ENCODE data around the gene SCOC. TPM values are rescaled to one million over a fixed set of nuclear protein-coding genes. Genes with fewer than 3 reads are reported as not detected.

The SCOC gene
- polyA plus RNA-seq, 1 donor from 2014 or later = 320 TPM

- no peak overlapping the region for H3K4me3 ChIP-seq (ENCODE audit: low read length)
Measured at GRCh38 chr4:140355288-140355687, 18.2 kb upstream of the SCOC start.

DNA sequence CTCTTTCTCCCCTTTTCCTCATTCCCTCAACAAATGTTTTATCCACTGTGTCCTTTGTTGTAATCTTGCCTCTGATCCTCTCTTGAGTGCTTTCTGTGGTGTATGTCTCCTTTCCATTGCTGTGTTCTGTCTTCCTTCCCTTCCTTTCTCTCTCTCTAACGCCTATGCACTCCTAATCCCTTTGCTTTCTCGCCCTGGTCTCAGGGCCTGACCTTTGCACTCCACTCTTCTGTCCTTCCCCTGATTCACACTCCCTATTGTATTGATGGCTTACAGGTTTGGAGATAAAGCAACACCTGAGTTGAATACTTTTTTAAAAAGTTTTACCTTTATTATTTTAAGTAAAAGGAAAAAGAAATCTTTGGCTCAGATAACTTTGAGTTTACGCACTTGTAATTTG is 15.6 kb upstream of the SCOC start:
- Histone ChIP-seq H3K9me2 (ENCODE audit: insufficient read depth, low read length) (no peaks in the 10 kb centered on the region), H3K9ac (ENCODE audit: low read length) (no peak overlapping the region), H2AFZ (ENCODE audit: low read depth, low read length) (no peak overlapping the region), H3K27ac (ENCODE audit: low read length) (no peak overlapping the region), H3K9me3 (ENCODE audit: low read length) (no peaks in the 10 kb centered on the region), H3K4me2 (ENCODE audit: low read length) (no peak overlapping the region), H3F3A (ENCODE audit: insufficient read depth, low read length, poor library complexity, severe bottlenecking) (no peaks in the 10 kb centered on the region), H3K27me3 (ENCODE audit: insufficient read depth, low read depth, low read length) (no peaks in the 10 kb centered on the region), H3K4me3 (ENCODE audit: low read length) (no peak overlapping the region), H3K36me3 (ENCODE audit: insufficient read depth, low read length) (no peaks in the 10 kb centered on the region), H3K79me2 (replicated peaks; ENCODE audit: insufficient read depth, low read length) (no peaks in the 10 kb centered on the region), H4K20me1 (ENCODE audit: insufficient read depth) (no peaks in the 10 kb centered on the region)
- no peak for TF ChIP-seq RAD21 (conservative IDR thresholded peaks at IDR 0.05)
- no peak for TF ChIP-seq EP300 (conservative IDR thresholded peaks at IDR 0.05; ENCODE audit: poor library complexity, severe bottlenecking)
- TF ChIP-seq, protein P1, sequence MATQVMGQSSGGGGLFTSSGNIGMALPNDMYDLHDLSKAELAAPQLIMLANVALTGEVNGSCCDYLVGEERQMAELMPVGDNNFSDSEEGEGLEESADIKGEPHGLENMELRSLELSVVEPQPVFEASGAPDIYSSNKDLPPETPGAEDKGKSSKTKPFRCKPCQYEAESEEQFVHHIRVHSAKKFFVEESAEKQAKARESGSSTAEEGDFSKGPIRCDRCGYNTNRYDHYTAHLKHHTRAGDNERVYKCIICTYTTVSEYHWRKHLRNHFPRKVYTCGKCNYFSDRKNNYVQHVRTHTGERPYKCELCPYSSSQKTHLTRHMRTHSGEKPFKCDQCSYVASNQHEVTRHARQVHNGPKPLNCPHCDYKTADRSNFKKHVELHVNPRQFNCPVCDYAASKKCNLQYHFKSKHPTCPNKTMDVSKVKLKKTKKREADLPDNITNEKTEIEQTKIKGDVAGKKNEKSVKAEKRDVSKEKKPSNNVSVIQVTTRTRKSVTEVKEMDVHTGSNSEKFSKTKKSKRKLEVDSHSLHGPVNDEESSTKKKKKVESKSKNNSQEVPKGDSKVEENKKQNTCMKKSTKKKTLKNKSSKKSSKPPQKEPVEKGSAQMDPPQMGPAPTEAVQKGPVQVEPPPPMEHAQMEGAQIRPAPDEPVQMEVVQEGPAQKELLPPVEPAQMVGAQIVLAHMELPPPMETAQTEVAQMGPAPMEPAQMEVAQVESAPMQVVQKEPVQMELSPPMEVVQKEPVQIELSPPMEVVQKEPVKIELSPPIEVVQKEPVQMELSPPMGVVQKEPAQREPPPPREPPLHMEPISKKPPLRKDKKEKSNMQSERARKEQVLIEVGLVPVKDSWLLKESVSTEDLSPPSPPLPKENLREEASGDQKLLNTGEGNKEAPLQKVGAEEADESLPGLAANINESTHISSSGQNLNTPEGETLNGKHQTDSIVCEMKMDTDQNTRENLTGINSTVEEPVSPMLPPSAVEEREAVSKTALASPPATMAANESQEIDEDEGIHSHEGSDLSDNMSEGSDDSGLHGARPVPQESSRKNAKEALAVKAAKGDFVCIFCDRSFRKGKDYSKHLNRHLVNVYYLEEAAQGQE (IDR thresholded peaks at IDR 0.05; ENCODE audit: borderline replicate concordance) = no peak
- TF ChIP-seq POLR2AphosphoS5 (IDR thresholded peaks at IDR 0.05) = no peak
- no peak for TF ChIP-seq EZH2 (IDR thresholded peaks at IDR 0.05; ENCODE audit: borderline replicate concordance, insufficient read depth, low read length, poor library complexity, severe bottlenecking)
- no peak for TF ChIP-seq MXI1 (conservative IDR thresholded peaks at IDR 0.05; ENCODE audit: poor library complexity, severe bottlenecking)
- TF ChIP-seq TAF1 (IDR thresholded peaks at IDR 0.05; ENCODE audit: low read depth) = no peak
- TF ChIP-seq, protein P2, sequence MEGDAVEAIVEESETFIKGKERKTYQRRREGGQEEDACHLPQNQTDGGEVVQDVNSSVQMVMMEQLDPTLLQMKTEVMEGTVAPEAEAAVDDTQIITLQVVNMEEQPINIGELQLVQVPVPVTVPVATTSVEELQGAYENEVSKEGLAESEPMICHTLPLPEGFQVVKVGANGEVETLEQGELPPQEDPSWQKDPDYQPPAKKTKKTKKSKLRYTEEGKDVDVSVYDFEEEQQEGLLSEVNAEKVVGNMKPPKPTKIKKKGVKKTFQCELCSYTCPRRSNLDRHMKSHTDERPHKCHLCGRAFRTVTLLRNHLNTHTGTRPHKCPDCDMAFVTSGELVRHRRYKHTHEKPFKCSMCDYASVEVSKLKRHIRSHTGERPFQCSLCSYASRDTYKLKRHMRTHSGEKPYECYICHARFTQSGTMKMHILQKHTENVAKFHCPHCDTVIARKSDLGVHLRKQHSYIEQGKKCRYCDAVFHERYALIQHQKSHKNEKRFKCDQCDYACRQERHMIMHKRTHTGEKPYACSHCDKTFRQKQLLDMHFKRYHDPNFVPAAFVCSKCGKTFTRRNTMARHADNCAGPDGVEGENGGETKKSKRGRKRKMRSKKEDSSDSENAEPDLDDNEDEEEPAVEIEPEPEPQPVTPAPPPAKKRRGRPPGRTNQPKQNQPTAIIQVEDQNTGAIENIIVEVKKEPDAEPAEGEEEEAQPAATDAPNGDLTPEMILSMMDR (IDR thresholded peaks at IDR 0.05; ENCODE audit: poor library complexity, severe bottlenecking) = no peak
- no peak for TF ChIP-seq SMC3 (conservative IDR thresholded peaks at IDR 0.05; ENCODE audit: poor library complexity)

More at GRCh38 chr4:140355288-140355687, 18.2 kb upstream of the SCOC start:
- Histone ChIP-seq H3K9me2 (ENCODE audit: insufficient read depth, low read length) (no peaks in the 10 kb centered on the region), H3K9me3 (ENCODE audit: low read length) (no peaks in the 10 kb centered on the region), H3K9ac (ENCODE audit: low read length) (no peak overlapping the region), H4K20me1 (ENCODE audit: insufficient read depth) (no peaks in the 10 kb centered on the region), H3K79me2 (replicated peaks; ENCODE audit: insufficient read depth, low read length) (no peaks in the 10 kb centered on the region), H3K4me2 (ENCODE audit: low read length) (no peak overlapping the region), H3K27me3 (ENCODE audit: insufficient read depth, low read depth, low read length) (no peaks in the 10 kb centered on the region), H2AFZ (ENCODE audit: low read depth, low read length) (no peak overlapping the region), H3F3A (ENCODE audit: insufficient read depth, low read length, poor library complexity, severe bottlenecking) (no peaks in the 10 kb centered on the region), H3K36me3 (ENCODE audit: insufficient read depth, low read length) (no peaks in the 10 kb centered on the region), H3K27ac (ENCODE audit: low read length) (no peak overlapping the region)
- no peak for TF ChIP-seq SMC3 (conservative IDR thresholded peaks at IDR 0.05; ENCODE audit: poor library complexity)
- no peak for TF ChIP-seq POLR2AphosphoS5 (IDR thresholded peaks at IDR 0.05)
- TF ChIP-seq TAF1 (IDR thresholded peaks at IDR 0.05; ENCODE audit: low read depth) = no peak
- TF ChIP-seq EP300 (conservative IDR thresholded peaks at IDR 0.05; ENCODE audit: poor library complexity, severe bottlenecking) = no peak
- no peak for TF ChIP-seq EZH2 (IDR thresholded peaks at IDR 0.05; ENCODE audit: borderline replicate concordance, insufficient read depth, low read length, poor library complexity, severe bottlenecking)
- no peak for TF ChIP-seq MXI1 (conservative IDR thresholded peaks at IDR 0.05; ENCODE audit: poor library complexity, severe bottlenecking)
- TF ChIP-seq RAD21 (conservative IDR thresholded peaks at IDR 0.05) = no peak
